Liver (tissue), 9 donors: Measurements from ENCODE around the gene CCDC63. TPM values are rescaled to one million over a fixed set of nuclear protein-coding genes. Genes with fewer than 3 reads are reported as not detected.

ENCODE experiments used
- DNase-seq: peaks from one replicate; pipeline ENCODE4 v3.0.0-alpha.2; 2017; ENCODE audit warnings: low spot score
- H3K27ac ChIP-seq, 2 donors: one replicate each; pipeline ENCODE4 v1.7.0; 2013; ENCODE audit warnings: inconsistent platforms in 2 of 2, low read length in 2 of 2, control low read depth in 1 of 2, low read depth in 1 of 2, mild to moderate bottlenecking in 1 of 2
- H3K27me3 ChIP-seq, 4 donors: one replicate each; pipeline versions ENCODE4 v1.6.1 to v1.7.0; 2013; ENCODE audit warnings: low read length in 3 of 4, inconsistent platforms in 1 of 4, mild to moderate bottlenecking in 1 of 4, moderate library complexity in 1 of 4; ENCODE audit not compliant: control insufficient read depth in 4 of 4, insufficient read depth in 4 of 4
- H3K36me3 ChIP-seq, 4 donors: one replicate each; pipeline versions ENCODE4 v1.6.1 to v1.7.0; 2013; ENCODE audit warnings: low read length in 3 of 4, mild to moderate bottlenecking in 3 of 4, low read depth in 1 of 4, moderate library complexity in 1 of 4; ENCODE audit not compliant: control insufficient read depth in 4 of 4, insufficient read depth in 3 of 4
- H3K4me1 ChIP-seq, 4 donors: one replicate each; pipeline versions ENCODE4 v1.6.1 to v1.7.0; 2013; ENCODE audit warnings: low read length in 3 of 4, mild to moderate bottlenecking in 3 of 4, moderate library complexity in 1 of 4; ENCODE audit not compliant: control insufficient read depth in 4 of 4, insufficient read depth in 4 of 4
- H3K4me3 ChIP-seq, 3 donors: one replicate each; pipeline versions ENCODE4 v1.6.1 to v1.7.0; 2013; ENCODE audit warnings: low read length in 3 of 3, control low read depth in 1 of 3, low read depth in 1 of 3, mild to moderate bottlenecking in 1 of 3
- H3K9ac ChIP-seq, 2 donors: one replicate each; pipeline ENCODE4 v1.7.0; 2013; ENCODE audit warnings: low read length in 2 of 2, mild to moderate bottlenecking in 2 of 2, moderate library complexity in 2 of 2, control low read depth in 1 of 2, low read depth in 1 of 2
- H3K9me3 ChIP-seq, 4 donors: one replicate each; pipeline versions ENCODE4 v1.6.1 to v1.7.0; 2013; ENCODE audit warnings: low read length in 3 of 4; ENCODE audit not compliant: control insufficient read depth in 4 of 4
- ATF3 ChIP-seq: IDR thresholded peaks from 2 replicates; pipeline ENCODE4 v1.6.1; 2016; ENCODE audit warnings: antibody characterized with exemption
- CTCF ChIP-seq: fragments of 150-350 bp; IDR thresholded peaks from 2 replicates; pipeline ENCODE4 v1.5.1; 2017; ENCODE audit warnings: improper control_type of control experiment, low read depth, low read length; ENCODE audit not compliant: missing input control
- EGR1 ChIP-seq, 2 donors: IDR thresholded peaks; 2 replicates each; pipeline ENCODE4 v1.6.1; 2016 to 2018; ENCODE audit warnings: antibody characterized with exemption in 2 of 2, low read depth in 2 of 2
- FOXA1 ChIP-seq: IDR thresholded peaks from 2 replicates; pipeline ENCODE4 v1.6.1; 2016; ENCODE audit warnings: antibody characterized with exemption
- GABPA ChIP-seq, 2 donors: IDR thresholded peaks in 1 of 2; conservative IDR thresholded peaks in 1 of 2; 2 replicates each; pipeline ENCODE4 v1.6.1; 2016; ENCODE audit warnings: antibody characterized with exemption in 2 of 2, mild to moderate bottlenecking in 1 of 2, moderate library complexity in 1 of 2
- HNF4A ChIP-seq, 2 donors: conservative IDR thresholded peaks; 2 replicates each; pipeline ENCODE4 v1.6.1; 2016; ENCODE audit warnings: antibody characterized with exemption in 2 of 2, mild to moderate bottlenecking in 2 of 2
- HNF4G ChIP-seq: IDR thresholded peaks from 2 replicates; pipeline ENCODE4 v1.6.1; 2016; ENCODE audit warnings: antibody characterized with exemption
- JUND ChIP-seq, 2 donors: IDR thresholded peaks; 2 replicates each; pipeline ENCODE4 v1.6.1; 2016; ENCODE audit warnings: antibody characterized with exemption in 2 of 2
- REST ChIP-seq: IDR thresholded peaks from 2 replicates; pipeline ENCODE4 v1.6.1; 2016; ENCODE audit warnings: antibody characterized with exemption, mild to moderate bottlenecking
- SP1 ChIP-seq: IDR thresholded peaks from 2 replicates; pipeline ENCODE4 v1.6.1; 2018; ENCODE audit warnings: antibody characterized with exemption, mild to moderate bottlenecking
- YY1 ChIP-seq: IDR thresholded peaks from 2 replicates; pipeline ENCODE4 v1.6.1; 2016; ENCODE audit warnings: antibody characterized with exemption, mild to moderate bottlenecking
- ZBTB33 ChIP-seq: IDR thresholded peaks from 2 replicates; pipeline ENCODE4 v1.6.1; 2016; ENCODE audit warnings: antibody characterized with exemption
- WGBS: extraction: QIAGEN DNeasy Blood & Tissue Kit; methylation state at CpG from one replicate; pipeline ENCODE4 v1.1.7; 2013; 5-methylcytosine and 5-hydroxymethylcytosine counted together
- polyA plus RNA-seq, 2 donors: library from polyadenylated mRNA; stranded (reverse) in 1 of 2; unstranded in 1 of 2; fragments of 200-250 nt in 1 of 2; fragments of >200 nt in 1 of 2; fragmentation: Nextera tagmentation in 1 of 2; extraction: Ambion mirVana in 1 of 2; gene quantifications; one replicate each; pipeline versions ENCODE4 v1.2.1 to v1.2.3, GENCODE V29; 2013 to 2015
- total RNA-seq, 2 donors: library from RNA; depleted of rRNA; stranded (reverse); fragments of >200 nt; gene quantifications; one replicate each; pipeline ENCODE4 v1.2.3, GENCODE V29; 2014
- donor health status: healthy.
- donor health status: healthy.
- donor health status: healthy.
- donor health status: healthy.
- donor health status: healthy.

CCDC63 gene
- total and polyA plus RNA-seq, 4 donors = not detected

GRCh38 chr12:110848314-110848923 lies 1.6 kb downstream of the CCDC63 start (continued):
- TF ChIP-seq ATF3 (no peak), GABPA (IDR thresholded peaks at IDR 0.05 in 1 of 2, conservative IDR thresholded peaks at IDR 0.05 in 1 of 2) (no peak), HNF4G (no peak), HNF4A (conservative IDR thresholded peaks at IDR 0.05) (no peak), CTCF (no peak), SP1 (no peak), YY1 (no peak)

- 76% methylated on average over 4 of the region's 4 CpGs for WGBS
- H3K36me3 ChIP-seq = no peaks in the 10 kb centered on the region
- H3K4me3 ChIP-seq = no peak overlapping the region
- no peak overlapping the region for H3K27ac ChIP-seq
- no peak overlapping the region for H3K9ac ChIP-seq
- no peak for DNase-seq
- H3K9me3 ChIP-seq = no peaks in the 10 kb centered on the region
- H3K4me1 ChIP-seq = peaks cover 0 to 7% (median 2%) of the 10 kb centered on the region in 4 donors
- TF ChIP-seq SP1 (no peak), HNF4G (no peak), ATF3 (no peak), REST (no peak), EGR1 (IDR thresholded peaks at IDR 0.05; ENCODE audit: low read depth in 2 of 2) (no peak), HNF4A (conservative IDR thresholded peaks at IDR 0.05) (no peak), JUND (IDR thresholded peaks at IDR 0.05) (no peak), FOXA1 (no peak), YY1 (no peak), ZBTB33 (no peak)
- H3K27me3 ChIP-seq = peaks cover 0 to 8% (median under 1%) of the 10 kb centered on the region in 4 donors
These were observed 2.4 kb downstream of the CCDC63 start for GRCh38 chr12:110849221-110849620.
